Urinary bladder (tissue), 4 donors: Measurements from ENCODE around the gene CLDN16. TPM values are rescaled to one million over a fixed set of nuclear protein-coding genes. Genes with fewer than 3 reads are reported as not detected.

Experiments used
- DNase-seq: peaks from one replicate; pipeline ENCODE4 v3.0.0-alpha.2; 2015; ENCODE audit errors: extremely low spot score
- H3K27ac ChIP-seq: one replicate; pipeline ENCODE4 v1.5.1; 2013; ENCODE audit warnings: low read depth, mild to moderate bottlenecking, moderate library complexity
- H3K36me3 ChIP-seq: one replicate; pipeline ENCODE4 v1.6.1; 2013; ENCODE audit warnings: mild to moderate bottlenecking, moderate library complexity; ENCODE audit not compliant: insufficient read depth
- H3K4me1 ChIP-seq: one replicate; pipeline ENCODE4 v1.6.1; 2013; ENCODE audit warnings: mild to moderate bottlenecking, moderate library complexity; ENCODE audit not compliant: insufficient read depth
- H3K4me3 ChIP-seq: one replicate; pipeline ENCODE4 v1.5.1; 2013; ENCODE audit warnings: low read depth, low read length
- WGBS: extraction: QIAGEN DNeasy Blood & Tissue Kit; methylation state at CpG from one replicate; pipeline ENCODE4 v1.1.7; 2013; 5-methylcytosine and 5-hydroxymethylcytosine counted together
- polyA plus RNA-seq: library from polyadenylated mRNA; stranded (reverse); fragments of 200-250 nt; gene quantifications from one replicate; pipeline ENCODE4 v1.2.3, GENCODE V29; 2013
- total RNA-seq: library from RNA; depleted of rRNA; stranded (reverse); fragments of >200 nt; gene quantifications from one replicate; pipeline ENCODE4 v1.2.3, GENCODE V29; 2014
- donor health status: healthy with polysubstance abuse.
- donor health status: healthy.

Gene CLDN16
- total and polyA plus RNA-seq, 2 donors = 0.16 to 0.37 TPM

GRCh38 chr3:190396001-190396400 lies 8.0 kb downstream of the CLDN16 start:
- no peaks in the 10 kb centered on the region for H3K4me1 ChIP-seq
- no peak overlapping the region for H3K27ac ChIP-seq
- no peak for DNase-seq
- H3K4me3 ChIP-seq = no peak overlapping the region
- no peaks in the 10 kb centered on the region for H3K36me3 ChIP-seq

GRCh38 chr3:190397889-190398288 lies 9.9 kb downstream of the CLDN16 start:
- Histone ChIP-seq H3K4me1 (no peaks in the 10 kb centered on the region), H3K36me3 (no peaks in the 10 kb centered on the region), H3K4me3 (no peak overlapping the region), H3K27ac (no peak overlapping the region)
- DNase-seq = no peak
- 68% methylated on average over 4 of the region's 4 CpGs for WGBS

GRCh38 chr3:190399677-190400076 lies 11.7 kb downstream of the CLDN16 start:
- no peak for DNase-seq
- H3K27ac ChIP-seq = no peak overlapping the region
- H3K36me3 ChIP-seq = no peaks in the 10 kb centered on the region
- H3K4me3 ChIP-seq = no peak overlapping the region
- WGBS = 97% methylated on average over 8 of the region's 8 CpGs
- no peaks in the 10 kb centered on the region for H3K4me1 ChIP-seq

GRCh38 chr3:190401963-190402362 lies 14.0 kb downstream of the CLDN16 start:
- H3K36me3 ChIP-seq = no peaks in the 10 kb centered on the region
- no peak overlapping the region for H3K4me3 ChIP-seq
- no peak overlapping the region for H3K27ac ChIP-seq
- H3K4me1 ChIP-seq = no peaks in the 10 kb centered on the region
- no peak for DNase-seq
- WGBS = 58% methylated on average over 4 of the region's 4 CpGs

GRCh38 chr3:190404715-190405114 lies 16.8 kb downstream of the CLDN16 start:
- no peak overlapping the region for H3K27ac ChIP-seq
- DNase-seq = no peak
- no peaks in the 10 kb centered on the region for H3K4me1 ChIP-seq
- no peak overlapping the region for H3K4me3 ChIP-seq
- H3K36me3 ChIP-seq = no peaks in the 10 kb centered on the region
- WGBS = 90% methylated on average over 8 of the region's 8 CpGs

- no peak overlapping the region for H3K4me3 ChIP-seq
- no peak overlapping the region for H3K27ac ChIP-seq
- DNase-seq = no peak
- WGBS = 75% methylated on average over 3 of the region's 3 CpGs
- no peaks in the 10 kb centered on the region for H3K36me3 ChIP-seq
- H3K4me1 ChIP-seq = no peaks in the 10 kb centered on the region
These were observed 26.3 kb downstream of the CLDN16 start for GRCh38 chr3:190414297-190414696.

GRCh38 chr3:190424108-190424477 lies 36.1 kb downstream of the CLDN16 start:
- Histone ChIP-seq H3K4me1 (no peaks in the 10 kb centered on the region), H3K27ac (no peak overlapping the region), H3K4me3 (no peak overlapping the region), H3K36me3 (no peaks in the 10 kb centered on the region)
- WGBS = 52% methylated on average over 2 of the region's 2 CpGs
- DNase-seq = no peak

GRCh38 chr3:190424478-190425439 lies 36.8 kb downstream of the CLDN16 start:
- peak; percentile 17 for DNase-seq
- Histone ChIP-seq H3K27ac (no peak overlapping the region), H3K36me3 (no peaks in the 10 kb centered on the region), H3K4me3 (no peak overlapping the region), H3K4me1 (no peaks in the 10 kb centered on the region)
- WGBS = 32% methylated on average over 16 of the region's 16 CpGs

GRCh38 chr3:190425833-190426232 lies 37.9 kb downstream of the CLDN16 start:
- no peak overlapping the region for H3K4me3 ChIP-seq
- 92% methylated on average over 1 of the region's 1 CpG for WGBS
- H3K27ac ChIP-seq = no peak overlapping the region
- no peaks in the 10 kb centered on the region for H3K36me3 ChIP-seq
- H3K4me1 ChIP-seq = no peaks in the 10 kb centered on the region
- no peak for DNase-seq

- 45% methylated on average over 6 of the region's 6 CpGs for WGBS
- DNase-seq = no peak
- Histone ChIP-seq H3K27ac (no peak overlapping the region), H3K36me3 (no peaks in the 10 kb centered on the region), H3K4me1 (no peaks in the 10 kb centered on the region), H3K4me3 (no peak overlapping the region)
These were observed 39.0 kb downstream of the CLDN16 start for GRCh38 chr3:190426806-190427507.

GRCh38 chr3:190429681-190430080 lies 41.7 kb downstream of the CLDN16 start:
- H3K27ac ChIP-seq = no peak overlapping the region
- no peak overlapping the region for H3K4me3 ChIP-seq
- H3K4me1 ChIP-seq = no peaks in the 10 kb centered on the region
- 85% methylated on average over 2 of the region's 2 CpGs for WGBS
- H3K36me3 ChIP-seq = no peaks in the 10 kb centered on the region
- no peak for DNase-seq

- DNase-seq = no peak
- Histone ChIP-seq H3K27ac (no peak overlapping the region), H3K4me3 (no peak overlapping the region), H3K36me3 (no peaks in the 10 kb centered on the region), H3K4me1 (no peaks in the 10 kb centered on the region)
- 60% methylated on average over 2 of the region's 2 CpGs for WGBS
These were observed 42.9 kb downstream of the CLDN16 start for GRCh38 chr3:190430906-190431305.

- Histone ChIP-seq H3K4me3 (no peak overlapping the region), H3K4me1 (no peaks in the 10 kb centered on the region), H3K27ac (no peak overlapping the region), H3K36me3 (no peaks in the 10 kb centered on the region)
- DNase-seq = no peak
These were observed 44.3 kb downstream of the CLDN16 start for GRCh38 chr3:190432216-190432615.

- Histone ChIP-seq H3K4me1 (no peaks in the 10 kb centered on the region), H3K4me3 (no peak overlapping the region), H3K36me3 (no peaks in the 10 kb centered on the region), H3K27ac (no peak overlapping the region)
- 89% methylated on average over 4 of the region's 4 CpGs for WGBS
- no peak for DNase-seq
These were observed 45.7 kb downstream of the CLDN16 start for GRCh38 chr3:190433626-190434025.
